HG03064 (cell line): ENCODE data around the gene AGXT.

Experiments used
- ATAC-seq: cut with Tn5 transposase; IDR thresholded peaks from one replicate; pipeline ENCODE4 v1.9.1; 2021; ENCODE audit warnings: low read depth; ENCODE audit not compliant: unreplicated experiment

AGXT gene

GRCh38 chr2:240865391-240865790, 3.2 kb upstream of the AGXT start:
- ATAC-seq: no peak

- ATAC-seq: no peak
These were observed 708 bp downstream of the AGXT start for GRCh38 chr2:240869109-240869955.

DNA sequence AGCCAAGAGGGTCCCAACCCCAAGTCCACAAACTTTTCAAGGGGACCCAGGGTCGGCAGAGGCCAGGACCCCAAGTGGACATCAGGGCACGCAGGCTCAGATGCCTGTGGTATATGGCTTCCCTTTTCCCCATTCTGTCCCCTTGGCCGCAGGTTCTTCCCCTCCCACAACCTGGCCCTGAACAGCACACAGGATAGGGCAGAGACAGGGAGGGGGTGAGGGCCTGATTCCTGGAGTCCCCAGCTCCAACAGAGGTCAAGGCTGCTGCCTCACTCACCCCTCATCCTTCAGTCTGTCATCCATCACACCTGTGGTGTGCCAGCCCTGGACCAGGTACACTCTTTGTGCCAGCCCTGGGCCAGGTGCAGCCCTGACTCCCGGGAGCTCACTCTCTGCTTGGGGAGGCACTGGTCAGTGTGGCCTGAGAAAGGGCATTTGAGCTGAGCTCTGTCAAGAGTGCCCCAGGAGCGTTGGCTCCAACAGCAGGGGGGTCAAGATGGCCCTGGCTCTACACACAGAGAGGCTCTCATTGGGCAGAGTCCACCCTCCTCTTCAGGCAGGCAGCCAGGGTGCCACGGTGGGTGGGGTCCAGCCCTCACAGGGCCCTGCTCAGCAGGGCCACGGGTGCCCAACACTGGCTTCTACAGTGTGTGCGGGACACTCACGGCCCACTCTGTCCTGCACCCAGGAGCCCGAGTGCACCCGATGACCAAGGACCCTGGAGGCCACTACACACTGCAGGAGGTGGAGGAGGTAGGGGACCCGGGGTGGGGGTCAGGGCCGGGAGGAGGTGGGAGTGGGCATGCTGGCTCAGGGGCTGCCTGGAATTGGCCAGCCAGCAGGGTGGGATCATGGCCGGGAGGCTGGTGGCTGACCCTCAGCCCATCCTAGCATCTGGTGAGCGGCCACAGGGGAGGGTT, 1.6 kb downstream of the AGXT start:
- ATAC-seq: no peak

DNA sequence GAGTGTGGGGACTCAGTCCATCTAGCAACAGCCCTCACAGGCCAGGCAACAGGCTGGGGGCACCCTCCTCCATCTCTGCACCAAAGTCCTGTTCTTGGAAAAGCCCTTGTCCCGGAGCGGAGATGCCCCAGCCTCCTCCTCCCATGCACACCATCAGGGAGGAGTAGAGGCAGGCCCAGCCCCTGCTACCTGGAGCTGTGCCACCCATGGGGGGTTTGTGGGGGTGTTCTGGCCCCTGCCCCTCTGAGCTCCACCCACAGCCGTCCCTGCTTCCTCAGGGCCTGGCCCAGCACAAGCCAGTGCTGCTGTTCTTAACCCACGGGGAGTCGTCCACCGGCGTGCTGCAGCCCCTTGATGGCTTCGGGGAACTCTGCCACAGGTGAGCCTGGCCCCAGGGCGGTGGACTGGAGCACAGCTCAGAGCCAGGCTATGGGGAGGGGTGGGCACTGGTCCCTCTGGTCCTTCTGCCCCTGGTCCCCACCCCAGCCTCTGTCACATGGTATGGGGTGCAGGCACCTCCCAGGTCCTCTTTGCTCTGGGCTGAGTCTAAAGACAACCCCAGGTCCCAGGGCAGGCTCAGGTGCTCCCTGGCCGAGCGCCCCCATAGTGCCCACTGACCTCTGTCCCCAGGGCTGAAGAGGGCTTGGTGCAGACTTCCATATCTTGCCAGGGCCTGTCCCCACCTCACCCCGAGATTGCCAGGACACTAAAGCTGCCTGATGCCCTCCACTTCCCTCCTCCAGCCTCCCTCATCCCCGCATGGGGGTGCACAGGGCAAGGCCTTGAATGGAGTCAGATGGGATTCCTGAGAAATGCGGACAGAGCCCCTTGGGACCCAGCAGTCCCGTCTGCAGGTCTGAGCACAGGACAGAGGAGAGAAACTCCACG, 2.7 kb downstream of the AGXT start:
- ATAC-seq: no peak

DNA sequence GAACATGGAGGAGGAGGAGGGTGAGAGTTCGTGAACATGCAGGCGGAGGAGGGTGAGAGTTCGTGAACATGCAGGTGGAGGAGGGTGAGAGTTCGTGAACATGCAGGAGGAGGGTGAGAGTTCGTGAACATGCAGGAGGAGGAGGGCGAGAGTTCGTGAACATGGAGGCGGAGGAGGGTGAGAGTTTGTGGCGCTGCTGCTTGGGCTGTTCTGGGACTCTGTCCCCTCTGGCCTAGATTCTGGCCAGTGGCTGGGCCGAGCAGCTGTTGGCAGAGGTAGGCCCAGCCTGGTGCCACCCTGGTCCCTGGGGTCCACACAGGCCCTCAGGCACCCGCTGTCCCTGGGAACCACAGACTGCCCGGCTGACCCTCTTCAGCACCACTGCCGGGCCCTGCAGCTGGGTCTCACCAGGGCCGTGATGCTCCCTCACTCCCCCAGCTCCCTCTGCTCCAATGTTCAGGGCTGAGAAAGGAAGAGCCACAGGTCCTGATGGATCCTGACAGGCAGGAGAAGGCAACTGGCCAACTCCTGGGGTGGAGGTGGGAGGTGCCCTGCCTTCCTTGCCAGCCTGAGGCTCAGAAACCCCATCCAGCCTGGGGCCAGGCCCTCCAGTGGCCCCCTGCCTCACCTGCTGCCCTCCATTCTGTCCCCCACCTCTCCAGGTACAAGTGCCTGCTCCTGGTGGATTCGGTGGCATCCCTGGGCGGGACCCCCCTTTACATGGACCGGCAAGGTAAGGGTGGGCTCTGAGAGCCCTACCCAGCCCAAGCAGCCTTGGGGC, 3.9 kb downstream of the AGXT start:
- no peak for ATAC-seq

DNA sequence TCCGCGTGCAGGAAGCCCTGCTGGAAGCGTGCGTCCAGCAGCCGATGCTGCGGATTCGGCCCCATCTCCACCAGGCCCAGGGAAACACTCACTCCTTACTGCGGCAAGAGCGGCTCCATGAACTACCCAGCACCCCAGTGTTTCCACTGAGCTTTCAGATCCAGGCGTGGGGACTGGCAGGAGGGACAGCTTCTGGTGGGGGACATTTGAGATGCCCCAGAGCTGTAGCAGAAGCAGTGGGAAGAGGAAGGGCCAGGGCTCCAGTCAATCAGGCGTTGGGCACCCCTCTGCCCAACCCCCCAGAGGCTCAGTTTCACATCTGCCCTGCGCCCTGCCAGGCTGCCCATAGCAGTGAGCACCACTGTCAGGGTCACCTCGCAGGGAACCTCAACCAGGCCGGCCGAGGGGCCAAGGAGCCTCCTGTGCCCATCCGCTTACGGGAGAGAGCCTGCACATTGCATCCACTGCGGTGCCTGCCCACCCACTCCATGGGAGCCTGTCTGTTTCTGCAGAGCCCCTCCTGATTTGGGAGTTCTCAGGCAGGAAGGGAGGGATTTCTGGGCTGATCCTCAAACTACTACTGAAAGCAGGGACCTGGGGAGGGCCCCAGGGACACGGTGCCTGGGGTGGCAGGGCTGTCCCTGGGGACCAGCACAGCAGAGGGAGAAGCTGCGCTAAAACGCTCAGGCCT, 4.6 kb downstream of the AGXT start:
- no peak for ATAC-seq

GRCh38 chr2:240873805-240874714, 5.4 kb downstream of the AGXT start:
- no peak for ATAC-seq

- no peak for ATAC-seq
These were observed 6.1 kb downstream of the AGXT start for GRCh38 chr2:240874715-240875227.

- no peak for ATAC-seq
These were observed 6.8 kb downstream of the AGXT start for GRCh38 chr2:240875228-240876034.

DNA sequence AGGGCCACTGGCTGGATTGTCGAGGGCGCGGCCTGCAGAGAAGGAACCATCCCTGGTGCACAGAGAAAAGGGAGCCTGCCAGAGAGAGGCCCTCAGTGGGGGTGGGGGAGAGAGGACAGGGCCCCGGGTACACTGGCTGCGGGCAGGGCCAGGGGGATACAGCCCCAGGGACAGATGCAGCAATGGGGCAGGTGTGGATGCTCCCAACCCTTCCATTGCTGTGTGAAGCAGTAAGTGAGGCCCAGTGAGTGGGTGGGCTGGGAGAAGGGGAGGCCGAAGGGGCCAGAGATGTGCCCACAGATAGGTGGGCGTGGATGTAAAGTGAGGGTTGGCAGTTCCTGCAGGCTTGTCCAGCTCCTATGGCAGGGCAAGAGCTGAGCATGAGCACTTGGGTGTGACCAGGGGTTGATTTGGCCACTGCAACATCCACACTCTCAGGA, 7.4 kb downstream of the AGXT start:
- no peak for ATAC-seq

GRCh38 chr2:240876475-240877251, 8.0 kb downstream of the AGXT start:
- ATAC-seq: no peak

- ATAC-seq: no peak
These were observed 9.1 kb downstream of the AGXT start for GRCh38 chr2:240877460-240878340.

- no peak for ATAC-seq
These were observed 9.8 kb downstream of the AGXT start for GRCh38 chr2:240878341-240878936.

- ATAC-seq: no peak
These were observed 10.5 kb downstream of the AGXT start for GRCh38 chr2:240879105-240879504.

GRCh38 chr2:240881913-240882312, 13.3 kb downstream of the AGXT start:
- no peak for ATAC-seq
